ENCODE measurements around the gene ARAF.
"Not testable (repeated sequence)": the region's sequence is repeated elsewhere in the genome, so short reads cannot be mapped to it uniquely, and the experiment has no call there.

The ARAF gene

GRCh38 chrX:47584714-47585113, 23.7 kb downstream of the ARAF start:
- DNase-seq (ENCODE audit: low read depth in 1 of 2, low spot score in 1 of 2) = no peak

- DNase-seq (ENCODE audit: low read depth in 1 of 2, low spot score in 1 of 2) = no peak
These were observed 24.3 kb downstream of the ARAF start for GRCh38 chrX:47585273-47585672.

- no peak for DNase-seq (ENCODE audit: low read depth in 1 of 2, low spot score in 1 of 2)
These were observed 25.2 kb downstream of the ARAF start for GRCh38 chrX:47586043-47586787.

GRCh38 chrX:47587091-47587891, 26.3 kb downstream of the ARAF start:
- no peak for DNase-seq (ENCODE audit: low read depth in 1 of 2, low spot score in 1 of 2)

- no peak for DNase-seq (ENCODE audit: low read depth in 1 of 2, low spot score in 1 of 2)
These were observed 27.1 kb downstream of the ARAF start for GRCh38 chrX:47587906-47588735.

- no peak for DNase-seq (ENCODE audit: low read depth in 1 of 2, low spot score in 1 of 2)
These were observed 30.0 kb downstream of the ARAF start for GRCh38 chrX:47590984-47591383.

- DNase-seq (ENCODE audit: low read depth in 1 of 2, low spot score in 1 of 2) = no peak
These were observed 32.5 kb downstream of the ARAF start for GRCh38 chrX:47593522-47593921.

GRCh38 chrX:47595716-47596251, 34.8 kb downstream of the ARAF start:
- DNase-seq (ENCODE audit: low read depth in 1 of 2, low spot score in 1 of 2) = no peak

GRCh38 chrX:47596256-47596655, 35.3 kb downstream of the ARAF start:
- DNase-seq (ENCODE audit: low read depth in 1 of 2, low spot score in 1 of 2) = no peak

- no peak for DNase-seq (ENCODE audit: low read depth in 1 of 2, low spot score in 1 of 2)
These were observed 36.2 kb downstream of the ARAF start for GRCh38 chrX:47597222-47597621.

- DNase-seq (ENCODE audit: low read depth in 1 of 2, low spot score in 1 of 2) = not testable (repeated sequence)
These were observed 42.1 kb downstream of the ARAF start for GRCh38 chrX:47603125-47603524.

- no peak for DNase-seq (ENCODE audit: low read depth in 1 of 2, low spot score in 1 of 2)
These were observed 44.0 kb downstream of the ARAF start for GRCh38 chrX:47605024-47605423.

GRCh38 chrX:47607091-47607490, 46.1 kb downstream of the ARAF start:
- no peak for DNase-seq (ENCODE audit: low read depth in 1 of 2, low spot score in 1 of 2)

- DNase-seq (ENCODE audit: low read depth in 1 of 2, low spot score in 1 of 2) = no peak
These were observed 47.3 kb downstream of the ARAF start for GRCh38 chrX:47608130-47608810.

- no peak for DNase-seq (ENCODE audit: low read depth in 1 of 2, low spot score in 1 of 2)
These were observed 49.5 kb downstream of the ARAF start for GRCh38 chrX:47610511-47610910.

- no peak for DNase-seq (ENCODE audit: low read depth in 1 of 2, low spot score in 1 of 2)
These were observed 50.5 kb downstream of the ARAF start for GRCh38 chrX:47611489-47611888.

GRCh38 chrX:47611926-47612325, 50.9 kb downstream of the ARAF start:
- DNase-seq (ENCODE audit: low read depth in 1 of 2, low spot score in 1 of 2) = no peak

GRCh38 chrX:47612418-47612817, 51.4 kb downstream of the ARAF start:
- DNase-seq (ENCODE audit: low read depth in 1 of 2, low spot score in 1 of 2) = no peak

- DNase-seq (ENCODE audit: low read depth in 1 of 2, low spot score in 1 of 2) = no peak
These were observed 52.1 kb downstream of the ARAF start for GRCh38 chrX:47613082-47613481.

- DNase-seq (ENCODE audit: low read depth in 1 of 2, low spot score in 1 of 2) = no peak
These were observed 53.6 kb downstream of the ARAF start for GRCh38 chrX:47614618-47615017.

All from activated CD4-positive, alpha-beta T cell treated with anti-CD3 and anti-CD28 coated beads, Interleukin-2, amount 50 U/mL, for 24 hours (primary cell).